22Rv1 (cell line): ENCODE data around the gene TXLNB.

Experiments used
- ZFX ChIP-seq: fragments of 450-650 bp; IDR thresholded peaks from 2 replicates; pipeline ENCODE4 v1.6.1; 2017; ENCODE audit warnings: antibody characterized with exemption, borderline replicate concordance
- TF ChIP-seq, protein P1 (sequence below): fragments of 450-650 bp; IDR thresholded peaks from 2 replicates; pipeline ENCODE4 v1.5.1; 2017; ENCODE audit warnings: mild to moderate bottlenecking

GRCh38 chr6:139329224-139329623 lies 37.4 kb upstream of the TXLNB start:
- TF ChIP-seq, protein P1, sequence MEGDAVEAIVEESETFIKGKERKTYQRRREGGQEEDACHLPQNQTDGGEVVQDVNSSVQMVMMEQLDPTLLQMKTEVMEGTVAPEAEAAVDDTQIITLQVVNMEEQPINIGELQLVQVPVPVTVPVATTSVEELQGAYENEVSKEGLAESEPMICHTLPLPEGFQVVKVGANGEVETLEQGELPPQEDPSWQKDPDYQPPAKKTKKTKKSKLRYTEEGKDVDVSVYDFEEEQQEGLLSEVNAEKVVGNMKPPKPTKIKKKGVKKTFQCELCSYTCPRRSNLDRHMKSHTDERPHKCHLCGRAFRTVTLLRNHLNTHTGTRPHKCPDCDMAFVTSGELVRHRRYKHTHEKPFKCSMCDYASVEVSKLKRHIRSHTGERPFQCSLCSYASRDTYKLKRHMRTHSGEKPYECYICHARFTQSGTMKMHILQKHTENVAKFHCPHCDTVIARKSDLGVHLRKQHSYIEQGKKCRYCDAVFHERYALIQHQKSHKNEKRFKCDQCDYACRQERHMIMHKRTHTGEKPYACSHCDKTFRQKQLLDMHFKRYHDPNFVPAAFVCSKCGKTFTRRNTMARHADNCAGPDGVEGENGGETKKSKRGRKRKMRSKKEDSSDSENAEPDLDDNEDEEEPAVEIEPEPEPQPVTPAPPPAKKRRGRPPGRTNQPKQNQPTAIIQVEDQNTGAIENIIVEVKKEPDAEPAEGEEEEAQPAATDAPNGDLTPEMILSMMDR = no peak
- no peak for TF ChIP-seq ZFX
